ENCODE measurements around the gene MCOLN2.

Gene MCOLN2

DNA sequence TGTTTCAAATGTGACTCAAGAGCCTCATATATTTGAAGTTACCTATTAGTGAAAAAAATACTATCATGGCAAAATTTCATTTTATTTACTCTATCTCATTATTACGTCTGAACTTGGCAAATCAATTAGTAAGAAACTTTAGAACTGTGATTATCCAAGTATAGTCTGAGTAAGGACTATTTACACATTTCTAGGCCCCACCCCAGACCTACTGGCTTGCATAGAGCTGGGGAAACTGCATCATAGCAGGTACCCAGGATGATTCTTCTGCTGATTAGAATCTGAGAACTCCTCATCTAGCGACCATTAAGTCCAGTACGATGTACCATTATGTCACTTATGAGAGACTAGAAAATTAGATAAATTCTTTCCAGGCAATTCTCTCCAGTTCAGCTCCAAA is 31.2 kb upstream of the MCOLN2 start:
- TF ChIP-seq, protein P1, sequence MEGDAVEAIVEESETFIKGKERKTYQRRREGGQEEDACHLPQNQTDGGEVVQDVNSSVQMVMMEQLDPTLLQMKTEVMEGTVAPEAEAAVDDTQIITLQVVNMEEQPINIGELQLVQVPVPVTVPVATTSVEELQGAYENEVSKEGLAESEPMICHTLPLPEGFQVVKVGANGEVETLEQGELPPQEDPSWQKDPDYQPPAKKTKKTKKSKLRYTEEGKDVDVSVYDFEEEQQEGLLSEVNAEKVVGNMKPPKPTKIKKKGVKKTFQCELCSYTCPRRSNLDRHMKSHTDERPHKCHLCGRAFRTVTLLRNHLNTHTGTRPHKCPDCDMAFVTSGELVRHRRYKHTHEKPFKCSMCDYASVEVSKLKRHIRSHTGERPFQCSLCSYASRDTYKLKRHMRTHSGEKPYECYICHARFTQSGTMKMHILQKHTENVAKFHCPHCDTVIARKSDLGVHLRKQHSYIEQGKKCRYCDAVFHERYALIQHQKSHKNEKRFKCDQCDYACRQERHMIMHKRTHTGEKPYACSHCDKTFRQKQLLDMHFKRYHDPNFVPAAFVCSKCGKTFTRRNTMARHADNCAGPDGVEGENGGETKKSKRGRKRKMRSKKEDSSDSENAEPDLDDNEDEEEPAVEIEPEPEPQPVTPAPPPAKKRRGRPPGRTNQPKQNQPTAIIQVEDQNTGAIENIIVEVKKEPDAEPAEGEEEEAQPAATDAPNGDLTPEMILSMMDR (IDR thresholded peaks at IDR 0.05; ENCODE audit: low read depth, low read length) = no peak
- TF ChIP-seq MYC (IDR thresholded peaks at IDR 0.05; ENCODE audit: low read depth, low read length) (no peak), POLR2A (IDR thresholded peaks at IDR 0.05; ENCODE audit: extremely low read depth, insufficient read length) (no peak)
- TF ChIP-seq, protein P2, sequence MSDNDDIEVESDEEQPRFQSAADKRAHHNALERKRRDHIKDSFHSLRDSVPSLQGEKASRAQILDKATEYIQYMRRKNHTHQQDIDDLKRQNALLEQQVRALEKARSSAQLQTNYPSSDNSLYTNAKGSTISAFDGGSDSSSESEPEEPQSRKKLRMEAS (IDR thresholded peaks at IDR 0.05; ENCODE audit: low read depth, low read length) = no peak
- no peak overlapping the region for H3K4me3 ChIP-seq (ENCODE audit: low read depth, low read length)
- no peak for DNase-seq (ENCODE audit: low read depth)

DNA sequence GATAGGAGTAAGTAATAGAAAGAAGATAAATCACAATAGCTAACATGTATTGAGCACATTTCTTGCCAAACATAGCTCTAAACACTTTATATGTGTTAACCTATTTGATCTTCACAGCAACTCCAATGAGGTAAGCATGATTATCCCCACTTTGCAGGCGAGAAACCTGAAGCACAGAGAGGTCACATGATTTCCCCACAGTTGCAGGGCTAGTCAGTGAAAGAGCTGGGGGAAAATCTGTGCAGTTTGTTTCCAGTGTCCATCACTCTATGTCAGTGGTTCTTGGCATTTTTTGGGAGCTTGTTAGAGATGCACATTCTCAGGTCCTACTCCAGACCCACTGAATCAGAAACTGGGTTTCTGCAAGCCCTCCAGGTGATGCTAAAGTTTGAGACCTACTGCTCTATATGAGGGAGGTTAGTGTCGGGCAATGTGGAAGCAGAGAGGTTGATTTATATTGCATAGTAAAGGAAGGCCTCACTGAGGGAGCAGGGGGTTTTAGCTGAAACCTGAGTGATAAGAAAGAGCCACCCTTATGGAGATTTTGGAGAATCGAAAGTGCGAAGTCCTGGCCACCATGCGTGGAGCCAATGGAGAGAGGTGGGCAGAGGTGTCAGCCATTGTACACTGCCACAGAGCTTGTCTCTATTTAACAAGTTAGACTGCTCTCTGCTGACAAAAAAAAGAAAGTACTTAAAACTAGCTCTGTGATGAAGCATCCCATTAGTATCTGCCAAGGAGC is 30.5 kb upstream of the MCOLN2 start:
- DNase-seq (ENCODE audit: low read depth) = no peak
- H3K4me3 ChIP-seq (ENCODE audit: low read depth, low read length) = no peak overlapping the region
- TF ChIP-seq, protein P1 (IDR thresholded peaks at IDR 0.05; ENCODE audit: low read depth, low read length) = no peak
- TF ChIP-seq POLR2A (IDR thresholded peaks at IDR 0.05; ENCODE audit: extremely low read depth, insufficient read length) (no peak), MYC (IDR thresholded peaks at IDR 0.05; ENCODE audit: low read depth, low read length) (no peak)
- TF ChIP-seq, protein P2 (IDR thresholded peaks at IDR 0.05; ENCODE audit: low read depth, low read length) = no peak

DNA sequence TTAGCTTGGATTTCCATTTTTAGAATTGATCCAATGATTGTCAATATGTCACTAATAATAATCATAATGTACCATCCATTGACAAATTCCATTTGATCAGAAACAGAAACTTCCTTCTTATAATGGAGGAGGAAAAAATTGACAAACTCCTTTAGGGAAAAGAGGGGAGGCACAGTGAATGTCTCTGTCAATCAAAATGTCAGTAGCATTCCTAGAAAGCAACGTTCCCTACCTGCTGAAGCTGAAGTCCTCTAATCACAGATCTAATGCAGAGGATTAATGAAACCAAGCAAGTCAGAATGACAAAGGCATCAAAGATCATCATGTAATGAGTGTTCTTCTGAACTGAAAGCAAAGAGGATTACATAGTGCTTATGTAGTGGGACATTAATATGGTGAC is 29.0 kb upstream of the MCOLN2 start:
- no peak overlapping the region for H3K4me3 ChIP-seq (ENCODE audit: low read depth, low read length)
- no peak for DNase-seq (ENCODE audit: low read depth)
- TF ChIP-seq, protein P2 (IDR thresholded peaks at IDR 0.05; ENCODE audit: low read depth, low read length) = no peak
- TF ChIP-seq, protein P1 (IDR thresholded peaks at IDR 0.05; ENCODE audit: low read depth, low read length) = no peak
- TF ChIP-seq POLR2A (IDR thresholded peaks at IDR 0.05; ENCODE audit: extremely low read depth, insufficient read length) (no peak), MYC (IDR thresholded peaks at IDR 0.05; ENCODE audit: low read depth, low read length) (no peak)

DNA sequence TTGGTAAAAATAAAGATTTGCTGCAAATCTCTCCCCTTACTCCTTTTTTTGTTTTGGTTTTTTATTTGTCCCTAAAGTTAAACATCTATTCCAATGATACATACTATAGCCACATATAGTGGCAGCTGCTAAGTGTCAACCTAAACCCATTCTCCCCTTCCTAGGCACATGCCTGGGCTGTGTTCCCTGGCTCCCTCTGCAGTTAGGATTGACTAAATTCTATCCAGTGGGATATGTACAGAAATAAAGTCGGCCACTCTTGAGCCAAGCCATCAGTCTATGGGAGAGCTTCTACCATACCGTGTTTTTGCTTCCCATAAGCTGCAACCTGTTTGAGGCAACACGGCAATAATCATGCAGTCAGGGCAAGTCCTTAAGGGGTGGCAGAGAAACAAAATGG is 27.8 kb upstream of the MCOLN2 start:
- TF ChIP-seq, protein P2 (IDR thresholded peaks at IDR 0.05; ENCODE audit: low read depth, low read length) = no peak
- TF ChIP-seq, protein P1 (IDR thresholded peaks at IDR 0.05; ENCODE audit: low read depth, low read length) = no peak
- TF ChIP-seq POLR2A (IDR thresholded peaks at IDR 0.05; ENCODE audit: extremely low read depth, insufficient read length) (no peak), MYC (IDR thresholded peaks at IDR 0.05; ENCODE audit: low read depth, low read length) (no peak)
- no peak overlapping the region for H3K4me3 ChIP-seq (ENCODE audit: low read depth, low read length)
- no peak for DNase-seq (ENCODE audit: low read depth)

DNA sequence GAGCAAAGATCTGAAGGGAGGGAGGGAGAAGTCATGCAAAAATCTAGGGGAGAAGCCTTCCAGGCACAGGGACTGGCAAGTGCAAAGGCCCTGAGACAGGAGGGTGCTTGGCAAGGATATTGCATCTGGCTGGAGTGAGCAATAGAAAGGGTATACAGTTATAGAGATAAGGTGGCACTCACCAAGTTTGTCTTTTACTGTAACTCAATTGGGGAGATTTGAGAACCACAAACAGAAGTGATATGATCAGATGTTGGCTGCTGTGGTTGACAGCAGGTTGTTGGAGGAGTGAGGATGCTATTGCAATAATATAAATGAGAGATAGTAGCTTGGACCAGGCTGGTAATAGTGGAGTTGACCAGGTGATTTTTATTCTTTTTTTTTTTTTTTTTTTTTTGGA is 25.8 kb upstream of the MCOLN2 start:
- DNase-seq (ENCODE audit: low read depth) = no peak
- no peak for TF ChIP-seq POLR2A (IDR thresholded peaks at IDR 0.05; ENCODE audit: extremely low read depth, insufficient read length)
- no peak for TF ChIP-seq MYC (IDR thresholded peaks at IDR 0.05; ENCODE audit: low read depth, low read length)
- TF ChIP-seq, protein P2 (IDR thresholded peaks at IDR 0.05; ENCODE audit: low read depth, low read length) = no peak
- TF ChIP-seq, protein P1 (IDR thresholded peaks at IDR 0.05; ENCODE audit: low read depth, low read length) = no peak
- no peak overlapping the region for H3K4me3 ChIP-seq (ENCODE audit: low read depth, low read length)
